Vagina (tissue), 2 donors: ENCODE data around the gene TBL1XR1.

Experiments used
- CTCF ChIP-seq, 3 experiments: fragments of 450-650 bp in 2 of 3; fragments of 200-600 bp in 1 of 3; sonication (generic) in 1 of 3; IDR thresholded peaks; one replicate each; pipeline ENCODE4 v1.5.1; 2017 to 2019; ENCODE audit warnings: antibody characterized with exemption in 3 of 3, mild to moderate bottlenecking in 2 of 3, moderate library complexity in 2 of 3
- POLR2A ChIP-seq, 2 donors: fragments of 450-650 bp; IDR thresholded peaks; one replicate each; pipeline ENCODE4 v1.6.1; 2017; ENCODE audit warnings: antibody characterized with exemption in 2 of 2, mild to moderate bottlenecking in 2 of 2, moderate library complexity in 2 of 2
- POLR2AphosphoS5 ChIP-seq, 2 donors: sonication (generic); formaldehyde crosslinking; IDR thresholded peaks; one replicate each; pipeline ENCODE4 v1.9.0; 2017; ENCODE audit warnings: antibody characterized with exemption in 2 of 2, mild to moderate bottlenecking in 2 of 2, low read depth in 1 of 2; ENCODE audit not compliant: insufficient read depth in 1 of 2

GRCh38 chr3:177220136-177220974, 23.1 kb upstream of the TBL1XR1 start:
- no peak for TF ChIP-seq POLR2AphosphoS5 (IDR thresholded peaks at IDR 0.05; ENCODE audit: insufficient read depth in 1 of 2, low read depth in 1 of 2)
- TF ChIP-seq CTCF (IDR thresholded peaks at IDR 0.05): no peak
- TF ChIP-seq POLR2A (IDR thresholded peaks at IDR 0.05): no peak
